ACHN (cell line): ENCODE data around the gene PFDN5.
"Not testable (repeated sequence)": the region's sequence is repeated elsewhere in the genome, so short reads cannot be mapped to it uniquely, and the experiment has no call there.

ENCODE experiments used
- DNase-seq: peaks from one replicate; pipeline ENCODE4 v3.0.0-alpha.2; 2015
- in situ Hi-C: cut with HindIII; loops from 2 replicates; pipeline ENCODE4 v1.10.0; 2017; ENCODE audit warnings: low sequenced_read_pairs, low pct_ligation_motif_present, low pct_unique_long_range_greater_than_20kb

Gene PFDN5

DNA sequence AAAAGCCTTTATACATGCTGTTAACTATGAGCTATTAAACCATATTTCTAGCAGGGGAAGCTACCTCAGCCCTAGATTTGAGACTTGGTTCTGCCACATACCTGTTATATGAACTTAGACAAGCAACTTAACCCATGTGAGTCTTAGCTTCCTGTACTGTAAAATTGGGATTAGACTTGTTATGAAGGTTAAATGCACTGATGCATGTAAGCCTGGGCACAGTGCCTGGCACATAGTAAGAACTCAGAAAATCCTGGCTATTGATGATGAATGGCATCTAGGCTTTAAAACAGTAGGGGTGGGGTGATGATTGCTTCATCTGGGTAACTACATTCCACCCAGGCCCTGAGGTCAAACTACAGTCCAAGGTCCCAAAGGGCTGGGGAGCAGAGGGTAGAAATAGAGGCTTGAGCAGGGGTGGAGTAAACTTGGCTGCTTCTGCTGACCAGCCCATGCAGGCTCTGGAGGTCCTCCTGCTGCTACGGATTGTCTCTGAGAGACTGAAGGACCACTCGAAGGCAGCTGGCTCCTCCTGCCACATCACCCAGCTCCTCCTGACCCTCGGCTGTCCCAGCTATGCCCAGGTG, 16.0 kb upstream of the PFDN5 start:
- no peak for DNase-seq
- in situ Hi-C loops = no loop called here

DNA sequence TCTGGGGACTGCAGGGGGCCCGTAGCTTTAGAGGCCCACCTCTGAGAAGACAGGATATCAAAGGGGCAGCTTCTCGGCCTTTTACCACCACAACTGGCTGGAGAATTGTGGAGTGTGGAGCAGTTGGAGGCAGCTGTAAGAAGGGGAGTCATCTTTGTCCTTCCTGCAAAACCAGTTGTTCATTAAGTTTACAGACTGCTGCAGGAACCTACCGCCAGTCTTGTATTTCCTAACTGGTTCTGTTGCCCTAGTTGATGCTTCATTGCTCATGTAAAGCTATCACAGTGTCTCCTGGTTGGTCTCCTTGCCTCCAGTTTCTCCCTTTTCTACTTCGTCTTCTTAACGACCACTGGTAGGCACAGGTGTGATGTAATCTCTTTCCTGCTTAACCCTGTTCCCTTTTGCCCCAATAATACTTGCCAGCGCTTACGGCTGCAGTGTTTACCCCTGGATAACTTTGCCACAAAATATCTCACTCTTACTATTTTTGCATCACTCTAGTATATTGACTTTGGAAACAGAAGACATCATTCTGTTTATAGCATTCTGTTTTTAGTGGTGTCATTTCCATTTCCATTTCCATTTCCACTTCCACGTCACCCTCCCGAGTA, 15.3 kb upstream of the PFDN5 start:
- in situ Hi-C loops = no loop called here
- no peak for DNase-seq

DNA sequence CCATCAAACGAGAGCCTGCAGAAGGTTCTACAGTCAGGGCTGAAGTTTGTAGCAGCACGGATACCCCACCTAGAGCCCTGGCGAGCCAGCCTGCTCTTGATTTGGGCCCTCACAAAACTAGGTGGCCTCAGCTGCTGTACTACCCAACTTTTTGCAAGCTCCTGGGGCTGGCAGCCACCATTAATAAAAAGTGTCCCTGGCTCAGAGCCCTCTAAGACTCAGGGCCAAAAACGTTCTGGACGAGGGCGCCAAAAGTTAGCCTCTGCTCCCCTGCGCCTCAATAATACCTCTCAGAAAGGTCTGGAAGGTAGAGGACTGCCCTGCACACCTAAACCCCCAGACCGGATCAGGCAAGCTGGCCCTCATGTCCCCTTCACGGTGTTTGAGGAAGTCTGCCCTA, 8.9 kb upstream of the PFDN5 start:
- in situ Hi-C loops = no loop called here
- DNase-seq = no peak

DNA sequence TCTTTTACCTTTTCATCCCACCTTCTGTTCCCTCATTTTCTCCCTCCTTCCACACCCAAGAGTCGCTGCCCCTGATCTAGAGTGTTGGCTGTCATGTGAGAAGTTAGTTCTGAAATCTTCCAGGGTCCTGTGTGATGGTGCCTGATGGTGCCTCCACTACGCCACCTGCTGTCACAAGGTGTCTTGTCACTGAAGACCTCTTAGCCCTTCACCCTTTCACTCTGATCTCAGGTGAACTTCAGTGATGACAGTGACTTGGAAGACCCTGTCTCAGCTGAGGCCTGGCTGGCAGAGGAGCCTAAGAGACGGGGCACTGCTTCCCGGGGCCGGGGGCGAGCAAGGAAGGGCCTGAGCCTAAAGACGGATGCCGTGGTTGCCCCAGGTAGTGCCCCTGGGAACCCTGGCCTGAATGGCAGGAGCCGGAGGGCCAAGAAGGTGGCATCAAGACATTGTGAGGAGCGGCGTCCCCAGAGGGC, 7.6 kb upstream of the PFDN5 start:
- in situ Hi-C loops = no loop called here
- peak; percentile 68 for DNase-seq

DNA sequence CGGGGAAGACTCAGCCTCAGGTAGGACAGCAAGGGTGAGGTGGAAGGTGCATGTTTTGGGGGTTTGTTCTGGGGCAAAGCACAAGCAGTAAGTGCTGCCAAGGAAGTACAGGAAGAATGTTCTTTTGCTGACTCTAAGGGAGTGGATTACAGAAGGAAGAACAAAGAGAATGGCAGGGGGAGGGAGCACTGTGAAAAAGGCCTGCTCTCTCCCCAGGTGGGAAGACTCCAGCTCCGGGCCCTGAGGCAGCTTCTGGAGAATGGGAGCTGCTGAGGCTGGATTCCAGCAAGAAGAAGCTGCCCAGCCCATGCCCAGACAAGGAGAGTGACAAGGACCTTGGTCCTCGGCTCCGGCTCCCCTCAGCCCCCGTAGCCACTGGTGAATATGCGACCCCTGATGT, 7.0 kb upstream of the PFDN5 start:
- no peak for DNase-seq
- in situ Hi-C loops = no loop called here

DNA sequence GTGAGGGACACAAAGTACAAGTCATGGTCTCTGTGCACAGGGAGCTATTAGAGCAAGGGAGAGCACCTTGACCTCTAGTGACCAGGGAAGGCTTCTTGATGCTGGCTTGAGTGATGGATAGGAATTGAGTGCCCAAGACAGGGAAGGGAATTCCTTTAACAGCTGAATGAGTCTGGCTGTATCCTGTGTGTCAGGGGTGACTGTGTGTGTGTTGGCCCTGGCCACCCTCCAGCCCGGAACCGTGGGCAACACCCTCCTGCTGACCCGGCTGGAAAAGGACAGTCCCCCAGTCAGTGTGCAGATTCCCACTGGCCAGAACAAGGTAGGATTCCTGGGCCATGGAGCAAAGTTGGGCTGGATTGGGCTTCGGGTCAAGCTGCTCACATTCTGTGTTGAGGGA, 5.5 kb upstream of the PFDN5 start:
- peak; percentile 68 for DNase-seq
- in situ Hi-C loops = no loop called here

DNA sequence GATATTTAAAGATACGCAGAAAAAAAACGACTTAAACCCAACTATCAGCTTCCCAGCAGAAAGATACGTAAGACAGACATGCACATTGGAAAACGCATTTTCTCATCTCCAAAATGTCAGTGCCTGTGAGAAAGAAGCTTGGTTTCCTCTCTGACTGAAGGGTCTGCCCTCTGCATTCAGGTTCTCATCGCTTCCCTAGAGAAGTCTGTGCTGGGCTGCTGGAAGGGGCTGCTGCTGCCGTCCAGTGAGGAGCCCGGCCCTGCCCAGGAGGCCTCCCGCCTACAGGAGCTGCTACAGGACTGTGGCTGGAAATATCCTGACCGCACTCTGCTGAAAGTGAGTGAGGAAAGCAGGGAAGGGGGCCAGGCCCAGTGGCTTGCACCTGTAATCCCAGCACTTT, 4.7 kb upstream of the PFDN5 start:
- in situ Hi-C loops = no loop called here
- DNase-seq = no peak

DNA sequence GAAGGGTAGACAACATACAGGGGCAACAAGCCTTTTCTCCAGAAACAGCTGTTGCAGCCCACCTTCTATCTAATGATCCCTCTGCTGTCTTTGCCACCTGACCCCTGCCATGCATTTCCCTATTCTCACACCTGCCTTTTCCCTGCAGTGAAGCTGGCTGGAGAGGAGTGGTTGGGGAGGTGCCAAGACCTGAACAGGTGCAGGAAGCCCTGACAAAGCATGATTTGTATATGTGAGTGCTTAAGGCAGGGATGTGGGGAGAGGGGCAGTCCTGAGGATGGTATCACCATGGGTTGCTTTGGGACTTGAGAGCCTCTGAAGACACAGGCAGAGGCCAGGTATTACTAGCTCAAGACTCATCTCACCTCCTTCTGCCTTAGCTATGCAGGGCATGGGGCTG, 2.9 kb upstream of the PFDN5 start:
- no peak for DNase-seq

DNA sequence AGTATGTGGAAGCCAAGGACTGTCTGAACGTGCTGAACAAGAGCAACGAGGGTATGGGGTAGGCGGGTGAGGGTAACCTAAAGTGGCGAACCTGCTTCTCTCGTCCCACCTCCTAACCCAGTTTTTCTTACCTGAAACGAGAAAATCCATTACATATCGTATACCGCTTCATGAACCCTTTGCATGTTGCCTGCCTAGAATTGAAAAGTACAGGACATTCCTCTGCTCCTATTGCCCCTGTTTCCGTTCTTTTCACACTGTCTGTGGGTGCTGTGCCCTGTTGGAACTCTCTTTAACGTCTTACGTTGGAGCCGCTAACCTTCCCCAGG, 513 bp downstream of the PFDN5 start:
- in situ Hi-C loops = no loop called here

More for the DNA sequence above, 2.9 kb upstream of the PFDN5 start:
- in situ Hi-C loops = no loop called here

DNA sequence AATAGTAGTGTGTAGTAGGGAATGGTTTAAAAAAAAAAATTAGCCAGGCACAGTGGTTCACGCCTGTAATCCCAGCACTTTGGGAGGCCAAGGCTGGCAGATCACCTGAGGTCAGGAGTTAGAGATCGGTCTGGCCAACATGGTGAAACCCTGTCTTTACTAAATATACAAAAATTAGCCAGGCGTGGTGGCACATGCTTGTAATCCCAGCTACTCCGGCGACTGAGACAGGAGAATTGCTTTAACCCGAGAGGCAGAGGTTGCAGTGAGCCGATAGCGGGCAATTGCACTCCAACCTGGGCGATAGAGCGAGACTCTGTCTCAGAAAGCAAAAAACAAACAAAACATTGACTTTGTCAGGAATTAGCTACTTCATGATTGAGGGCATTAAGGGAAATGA, 1.8 kb downstream of the PFDN5 start:
- DNase-seq, in situ Hi-C loops: not testable (repeated sequence)

More for the DNA sequence above, 513 bp downstream of the PFDN5 start:
- DNase-seq = no peak

DNA sequence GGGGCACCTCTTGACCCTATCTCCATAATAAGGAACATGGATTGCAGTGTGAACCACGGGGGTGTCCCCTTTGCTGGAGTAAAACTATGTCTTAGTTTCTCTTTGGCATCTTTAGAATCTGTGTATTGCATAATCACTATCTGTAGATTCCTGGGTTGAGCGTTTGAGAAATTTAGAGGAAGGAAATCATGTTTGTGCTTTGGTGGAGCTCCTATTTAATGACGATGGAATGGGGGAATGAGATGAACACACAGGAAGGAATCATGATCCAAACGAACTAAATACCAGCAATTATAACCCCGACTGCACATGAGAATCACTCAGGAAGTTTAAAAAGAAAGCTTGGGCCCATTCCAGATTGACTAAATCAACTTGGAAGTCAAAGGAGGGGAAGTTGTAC, 2.8 kb downstream of the PFDN5 start:
- in situ Hi-C loops = no loop called here
- DNase-seq = no peak

DNA sequence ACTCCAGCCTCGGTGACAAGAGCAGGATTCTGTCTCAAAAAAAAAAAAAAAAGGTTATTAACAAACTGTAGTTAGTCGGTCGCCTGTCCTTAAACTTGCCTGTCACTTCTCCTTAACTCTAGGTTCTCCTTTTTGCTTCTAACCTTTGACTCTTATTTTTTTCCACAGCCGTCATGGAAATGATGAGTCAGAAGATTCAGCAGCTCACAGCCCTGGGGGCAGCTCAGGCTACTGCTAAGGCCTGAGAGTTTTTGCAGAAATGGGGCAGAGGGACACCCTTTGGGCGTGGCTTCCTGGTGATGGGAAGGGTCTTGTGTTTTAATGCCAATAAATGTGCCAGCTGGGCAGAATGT, 3.7 kb downstream of the PFDN5 start:
- DNase-seq = peak; percentile 74
- in situ Hi-C loops = no loop called here

DNA sequence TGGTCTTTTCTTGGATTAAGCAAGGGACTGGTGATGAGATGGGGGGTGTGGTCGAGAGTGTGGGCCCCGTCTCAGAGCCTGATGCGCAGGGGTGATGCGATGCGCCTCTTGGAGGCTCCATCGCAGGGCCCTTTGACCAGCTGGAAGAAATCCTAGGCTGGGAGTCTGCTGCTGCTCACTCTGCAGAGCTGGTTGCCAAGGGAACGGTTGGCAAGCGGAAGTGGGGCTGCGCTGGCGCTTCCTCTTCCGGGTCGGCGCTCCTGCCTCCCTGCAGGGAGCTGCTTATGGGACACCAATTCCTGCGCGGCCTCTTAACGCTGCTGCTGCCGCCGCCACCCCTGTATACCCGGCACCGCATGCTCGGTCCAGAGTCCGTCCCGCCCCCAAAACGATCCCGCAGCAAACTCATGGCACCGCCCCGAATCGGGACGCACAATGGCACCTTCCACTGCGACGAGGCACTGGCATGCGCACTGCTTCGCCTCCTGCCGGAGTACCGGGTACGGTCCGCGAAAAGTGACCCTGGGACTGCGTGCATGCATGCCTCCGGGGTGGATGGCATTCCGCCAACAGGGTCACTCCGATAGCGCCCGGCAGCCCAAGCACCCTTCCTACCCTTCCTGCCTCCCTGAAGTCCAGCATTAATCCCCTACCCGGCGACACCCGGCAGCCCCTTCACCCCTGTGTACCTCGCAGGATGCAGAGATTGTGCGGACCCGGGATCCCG, 4.3 kb downstream of the PFDN5 start, which contains the start of gene MYG1:
TSS of gene MYG1 (plus strand) at position 242 of the 727 bp plus-strand sequence. CDS start at position 285, 43 bp downstream.
- peak; percentile 93 for DNase-seq
- in situ Hi-C loops = no loop called here

DNA sequence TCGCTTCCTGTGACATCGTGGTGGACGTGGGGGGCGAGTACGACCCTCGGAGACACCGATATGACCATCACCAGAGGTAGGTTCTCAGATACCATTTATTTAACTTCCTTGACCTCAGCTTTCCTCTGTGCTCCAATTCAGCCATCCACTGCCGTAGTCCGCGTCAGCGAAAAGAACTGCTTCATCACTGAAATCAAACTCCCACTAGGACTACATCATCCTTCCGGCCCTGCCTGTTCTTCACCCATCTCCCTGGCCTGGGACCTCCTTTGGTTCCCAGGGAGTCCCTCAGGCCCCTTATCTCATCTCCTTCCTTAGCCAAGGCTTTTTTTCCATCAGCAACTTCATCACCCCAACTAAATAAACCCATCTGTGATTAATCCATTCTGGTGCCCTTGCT, 4.8 kb downstream of the PFDN5 start:
- peak; percentile 43 for DNase-seq

DNA sequence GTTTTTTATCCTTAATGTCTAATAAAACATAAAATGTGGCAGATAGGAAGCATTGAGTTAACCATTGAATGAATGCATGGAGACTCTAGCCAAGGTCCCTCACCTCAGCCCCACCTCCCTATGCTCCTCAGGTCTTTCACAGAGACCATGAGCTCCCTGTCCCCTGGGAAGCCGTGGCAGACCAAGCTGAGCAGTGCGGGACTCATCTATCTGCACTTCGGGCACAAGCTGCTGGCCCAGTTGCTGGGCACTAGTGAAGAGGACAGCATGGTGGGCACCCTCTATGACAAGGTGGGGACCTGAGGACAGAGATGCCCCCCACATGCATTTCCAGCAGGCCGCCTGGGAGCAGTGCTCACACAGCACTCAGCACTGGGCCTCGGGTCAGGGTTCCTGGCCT, 7.6 kb downstream of the PFDN5 start:
- in situ Hi-C loops = no loop called here
- no peak for DNase-seq

More for the DNA sequence above, 4.8 kb downstream of the PFDN5 start:
- in situ Hi-C loops = no loop called here

DNA sequence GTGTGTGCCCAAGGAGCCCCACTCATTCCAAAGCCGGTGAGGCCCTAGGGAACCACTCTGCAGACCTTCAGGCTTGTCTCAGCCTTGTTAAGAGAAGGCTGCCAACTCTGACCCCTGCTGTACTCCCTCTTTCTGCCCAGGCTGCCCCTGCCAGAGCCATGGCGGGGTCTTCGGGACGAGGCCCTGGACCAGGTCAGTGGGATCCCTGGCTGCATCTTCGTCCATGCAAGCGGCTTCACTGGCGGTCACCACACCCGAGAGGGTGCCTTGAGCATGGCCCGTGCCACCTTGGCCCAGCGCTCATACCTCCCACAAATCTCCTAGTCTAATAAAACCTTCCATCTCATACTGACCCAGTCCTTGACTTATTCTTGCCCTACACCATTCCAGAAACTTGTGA, 11.5 kb downstream of the PFDN5 start:
- in situ Hi-C loops = no loop called here

DNA sequence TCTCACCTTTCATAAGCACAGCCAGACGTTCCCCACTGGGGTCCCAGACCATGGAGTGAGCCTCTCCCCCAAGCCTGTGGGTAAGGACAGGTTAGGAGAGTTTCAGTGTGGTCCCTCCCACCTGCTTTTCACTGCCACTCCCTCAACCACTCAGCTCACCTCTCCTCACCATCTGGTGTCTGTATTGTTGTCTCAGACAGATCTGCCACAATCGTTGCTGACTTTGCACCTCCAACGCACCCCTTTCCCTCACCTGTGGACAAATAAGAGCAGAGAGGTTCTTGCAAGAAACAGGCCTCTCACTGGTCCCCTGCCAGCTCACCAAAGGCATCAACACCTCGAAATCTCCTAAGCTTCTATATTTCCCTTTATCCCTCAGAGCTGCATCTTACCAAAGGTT, 12.9 kb downstream of the PFDN5 start:
- in situ Hi-C loops = no loop called here
- no peak for DNase-seq

More for the DNA sequence above, 11.5 kb downstream of the PFDN5 start:
- no peak for DNase-seq

DNA sequence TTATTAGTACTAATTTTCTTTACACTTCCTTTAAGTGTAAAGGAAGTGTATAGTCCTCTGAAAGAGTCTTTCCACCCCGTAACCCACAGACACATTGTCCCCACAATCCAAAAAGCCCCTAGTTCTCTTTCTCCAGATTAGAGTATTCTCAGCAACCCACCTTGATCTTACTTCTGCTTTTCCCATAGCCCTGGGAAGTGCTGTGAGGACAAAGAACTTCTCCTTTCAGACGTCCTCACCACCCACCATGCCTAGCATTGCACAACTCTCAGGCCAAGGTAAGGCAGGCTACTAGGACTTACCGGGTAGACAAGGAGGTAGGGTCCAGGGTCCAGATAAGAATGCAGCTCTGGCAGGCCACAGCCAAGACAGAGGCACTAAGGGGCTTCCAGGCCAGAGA, 18.7 kb downstream of the PFDN5 start:
- in situ Hi-C loops = no loop called here
- no peak for DNase-seq

DNA sequence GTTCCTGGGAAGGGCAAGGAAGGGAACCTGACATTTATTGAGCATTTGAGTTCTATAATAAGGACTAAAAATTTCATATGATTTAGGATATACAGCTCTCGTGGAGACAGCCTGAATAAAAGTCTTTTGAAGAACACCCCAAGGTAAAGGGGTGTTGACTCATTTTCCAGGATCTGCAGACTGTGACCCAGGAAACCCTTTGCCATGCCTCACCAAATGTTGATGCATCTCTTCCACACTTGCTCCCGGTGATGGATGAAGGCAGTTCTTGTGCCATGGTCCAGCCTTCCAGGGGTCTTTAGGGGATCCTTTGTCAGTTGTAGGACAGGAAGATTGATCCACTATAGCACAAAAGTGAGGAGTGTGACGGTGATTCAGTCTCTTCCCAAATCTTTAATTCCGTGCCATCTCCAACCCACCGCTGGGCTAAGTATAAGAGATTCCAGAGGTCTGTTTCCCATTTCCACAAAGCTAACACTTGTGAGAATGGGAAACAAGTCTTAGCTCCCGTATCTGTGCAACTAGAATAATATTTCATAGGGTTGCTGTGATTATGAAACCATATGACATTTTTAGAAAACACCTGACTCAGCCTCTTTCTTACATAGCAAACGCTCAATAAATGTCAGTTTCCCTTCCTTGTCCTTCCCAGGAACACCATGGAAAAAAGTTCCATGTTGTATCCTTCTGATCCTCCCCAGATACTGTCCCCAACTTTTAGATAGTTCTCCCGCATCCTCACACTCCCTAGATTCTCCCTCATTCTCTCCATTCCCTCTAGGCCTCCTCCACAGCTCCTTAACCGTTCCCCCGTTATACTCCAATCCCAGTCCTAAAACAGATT, 25.2 kb downstream of the PFDN5 start:
- in situ Hi-C loops = no loop called here
- DNase-seq = peak; percentile 52
